GM23248 (cell line): ENCODE measurements around the gene ANKFN1. TPM values are rescaled to one million over a fixed set of nuclear protein-coding genes. Genes with fewer than 3 reads are reported as not detected.

ENCODE experiments used
- DNase-seq: peaks from one replicate; pipeline ENCODE4 v3.0.0-alpha.2; 2015
- H2AFZ ChIP-seq: fragments of 200-600 bp; sonication (generic); 2 replicates; pipeline ENCODE4 v1.6.1; 2016; ENCODE audit warnings: antibody characterized with exemption
- H3F3A ChIP-seq: fragments of 200-600 bp; sonication (generic); 2 replicates; pipeline ENCODE4 v1.6.1; 2016; ENCODE audit warnings: mild to moderate bottlenecking, antibody characterized with exemption, mixed run types; ENCODE audit not compliant: insufficient read depth
- H3K27ac ChIP-seq: fragments of 200-600 bp; sonication (generic); 2 replicates; pipeline ENCODE4 v1.5.1; 2016; ENCODE audit warnings: mild to moderate bottlenecking
- H3K27me3 ChIP-seq: fragments of 200-600 bp; sonication (generic); replicated peaks from 2 replicates; pipeline ENCODE4 v1.6.1; 2016; ENCODE audit warnings: mild to moderate bottlenecking; ENCODE audit not compliant: insufficient read depth
- H3K36me3 ChIP-seq: fragments of 200-600 bp; sonication (generic); 2 replicates; pipeline ENCODE4 v1.6.1; 2016; ENCODE audit warnings: low read depth, mild to moderate bottlenecking
- H3K4me1 ChIP-seq: fragments of 200-600 bp; sonication (generic); 2 replicates; pipeline ENCODE4 v1.6.1; 2016; ENCODE audit warnings: mild to moderate bottlenecking; ENCODE audit not compliant: insufficient read depth
- H3K4me2 ChIP-seq: fragments of 200-600 bp; sonication (generic); one replicate; pipeline ENCODE4 v1.6.1; 2016; ENCODE audit warnings: mild to moderate bottlenecking; ENCODE audit not compliant: unreplicated experiment
- H3K4me3 ChIP-seq: fragments of 200-600 bp; sonication (generic); 2 replicates; pipeline ENCODE4 v1.5.1; 2016; ENCODE audit warnings: mild to moderate bottlenecking
- H3K79me2 ChIP-seq: fragments of 200-600 bp; sonication (generic); 2 replicates; pipeline ENCODE4 v1.6.1; 2016; ENCODE audit warnings: mild to moderate bottlenecking; ENCODE audit not compliant: insufficient read depth
- H3K9ac ChIP-seq: fragments of 200-600 bp; sonication (generic); 2 replicates; pipeline ENCODE4 v1.6.1; 2016; ENCODE audit warnings: mild to moderate bottlenecking
- H3K9me2 ChIP-seq: fragments of 200-600 bp; sonication (generic); 2 replicates; pipeline ENCODE4 v1.6.1; 2016; ENCODE audit warnings: mixed run types, mild to moderate bottlenecking, moderate library complexity; ENCODE audit not compliant: insufficient read depth
- H3K9me3 ChIP-seq: fragments of 200-600 bp; sonication (generic); one replicate; pipeline ENCODE4 v1.6.1; 2017; ENCODE audit warnings: low read depth
- H4K20me1 ChIP-seq: fragments of 200-600 bp; sonication (generic); 2 replicates; pipeline ENCODE4 v1.6.0; 2016; ENCODE audit not compliant: insufficient read depth
- EZH2 ChIP-seq: fragments of 200-600 bp; sonication (generic); IDR thresholded peaks from 2 replicates; pipeline ENCODE4 v1.6.1; 2018; ENCODE audit warnings: antibody characterized with exemption, mild to moderate bottlenecking; ENCODE audit not compliant: insufficient read depth, poor library complexity, severe bottlenecking
- EZH2phosphoT487 ChIP-seq: fragments of 200-600 bp; sonication (generic); IDR thresholded peaks from 2 replicates; pipeline ENCODE4 v1.6.1; 2018; ENCODE audit warnings: antibody characterized with exemption, moderate library complexity, mild to moderate bottlenecking, low read depth; ENCODE audit not compliant: insufficient read depth
- WGBS, 2 experiments: methylation state at CpG; one replicate each; pipeline ENCODE4 v1.1.6; 2015 to 2017; ENCODE audit warnings: low lambda C conversion rate in 2 of 2, low coverage in 1 of 2; ENCODE audit errors: missing lambda C conversion rate in 2 of 2; 5-methylcytosine and 5-hydroxymethylcytosine counted together
- in situ Hi-C: fragments of 300-500 bp; cut with MboI; formaldehyde crosslinking; loops from 2 replicates; pipeline ENCODE4 v1.15.0; 2020
- polyA plus RNA-seq: library from polyadenylated mRNA; unstranded; fragments of >200 nt; fragmentation: Nextera tagmentation; extraction: Ambion mirVana; gene quantifications from 2 replicates; pipeline ENCODE4 v1.2.1, GENCODE V29; 2016
- total RNA-seq: library from RNA; depleted of rRNA; stranded (reverse); fragments of >200 nt; shearing (Covaris generic); gene quantifications from 2 replicates; pipeline ENCODE4 v1.2.3, GENCODE V29; 2014

The ANKFN1 gene
- total and polyA plus RNA-seq, 2 experiments from 2014 or later, result 0.54 to 0.64 TPM

DNA sequence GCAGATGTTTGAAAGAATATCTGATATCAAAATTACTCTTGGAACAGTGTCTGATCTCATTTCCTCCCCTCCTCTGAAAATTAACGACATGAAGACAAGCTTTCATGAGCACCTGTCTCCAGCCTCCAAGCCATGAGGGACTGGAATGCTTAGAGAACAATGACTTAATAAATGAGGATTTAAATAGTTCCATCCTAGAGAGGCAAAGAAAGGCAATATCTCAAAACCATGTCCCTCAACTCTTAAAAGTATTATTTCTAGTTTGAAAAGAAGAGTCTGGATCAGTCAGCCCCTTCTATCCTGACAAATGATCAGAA is 137.5 kb downstream of the ANKFN1 start:
- Histone ChIP-seq H3K36me3 (no peaks in the 10 kb centered on the region), H3K9ac (no peak overlapping the region), H3K27me3 (no peaks in the 10 kb centered on the region), H3K4me1 (peaks cover 27% of the 10 kb centered on the region), H3K4me3 (peak overlapping the region; percentile 28; the same call in 1 of the 2 replicates), H3K79me2 (no peaks in the 10 kb centered on the region), H3K9me2 (no peaks in the 10 kb centered on the region), H4K20me1 (no peaks in the 10 kb centered on the region), H3K4me2 (peak overlapping the region; percentile 55), H2AFZ (peak overlapping the region; percentile 68), H3F3A (peaks cover 20% of the 10 kb centered on the region), H3K27ac (peak overlapping the region; percentile 21; the same call in 1 of the 2 replicates), H3K9me3 (no peaks in the 10 kb centered on the region)
- in situ Hi-C loops, result no loop called here
- 13 to 20% methylated on average over 1 of the region's 1 CpG for WGBS, 2 experiments
- DNase-seq, result no peak
- no peak for TF ChIP-seq EZH2phosphoT487
- no peak for TF ChIP-seq EZH2

DNA sequence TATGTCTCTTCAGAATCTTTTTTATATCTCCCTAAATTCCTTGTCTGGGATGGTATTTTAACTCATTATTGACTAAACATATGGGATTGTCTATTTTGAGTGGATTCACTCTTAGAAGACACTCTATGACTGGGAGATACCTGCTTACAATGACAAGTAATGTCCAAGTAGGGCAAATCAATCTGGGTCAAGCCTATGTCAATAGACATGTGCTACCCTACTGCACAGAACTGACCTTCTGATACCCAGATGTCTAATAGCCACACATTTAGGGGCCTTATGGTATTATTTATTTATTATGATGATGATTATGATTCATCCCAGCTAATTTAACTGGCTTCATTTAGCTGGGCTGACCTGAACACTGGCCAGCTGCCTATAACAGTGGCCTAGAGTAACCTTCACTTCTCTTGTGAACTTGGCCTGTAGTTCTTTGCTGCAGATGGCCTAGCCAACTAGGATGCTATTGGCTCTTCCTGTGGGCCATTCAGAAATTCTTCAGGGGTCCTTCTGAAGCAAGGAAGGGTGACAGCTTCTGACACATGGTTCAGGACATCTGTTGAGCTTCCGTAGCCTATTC is 138.0 kb downstream of the ANKFN1 start:
- Histone ChIP-seq H4K20me1 (no peaks in the 10 kb centered on the region), H3K36me3 (no peaks in the 10 kb centered on the region), H3K27me3 (no peaks in the 10 kb centered on the region), H3K4me2 (peak overlapping the region; percentile 71), H3F3A (peaks cover 20% of the 10 kb centered on the region), H3K79me2 (no peaks in the 10 kb centered on the region), H3K9ac (no peak overlapping the region), H3K4me1 (peaks cover 27% of the 10 kb centered on the region), H3K9me3 (no peaks in the 10 kb centered on the region), H2AFZ (no peak overlapping the region), H3K4me3 (no peak overlapping the region), H3K9me2 (no peaks in the 10 kb centered on the region), H3K27ac (peak overlapping the region; percentile 67)
- no peak for TF ChIP-seq EZH2phosphoT487
- TF ChIP-seq EZH2, result no peak
- in situ Hi-C loops, result no loop called here
- 94 to 100% methylated on average over 1 of the region's 1 CpG for WGBS, 2 experiments
- peak; percentile 23 for DNase-seq

DNA sequence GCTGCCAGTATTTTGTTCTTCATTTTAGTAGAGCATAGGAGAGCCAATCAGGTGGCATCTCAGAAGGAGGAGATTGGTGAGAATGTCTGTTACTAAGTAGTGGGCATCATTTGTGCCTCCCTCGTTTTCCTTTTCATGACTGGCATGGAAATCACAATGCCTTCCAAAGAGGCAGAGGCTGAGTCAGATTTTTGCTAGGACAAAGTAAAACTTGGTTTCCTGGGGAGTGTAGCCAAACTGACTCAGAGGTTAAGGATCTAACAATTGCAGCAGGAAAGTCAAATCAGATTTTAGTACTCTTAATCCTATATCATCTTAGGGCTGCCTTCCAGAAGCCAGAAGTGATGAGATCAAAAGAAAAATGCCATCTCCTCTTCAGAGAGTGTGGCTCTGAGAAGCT is 138.7 kb downstream of the ANKFN1 start:
- Histone ChIP-seq H3K36me3 (no peaks in the 10 kb centered on the region), H3F3A (peaks cover 20% of the 10 kb centered on the region), H3K9me2 (no peaks in the 10 kb centered on the region), H3K27me3 (no peaks in the 10 kb centered on the region), H3K4me1 (peaks cover 34% of the 10 kb centered on the region), H2AFZ (no peak overlapping the region), H3K27ac (peak overlapping the region; percentile 67), H3K9ac (peak overlapping the region; percentile 16; the same call in 1 of the 2 replicates), H4K20me1 (no peaks in the 10 kb centered on the region), H3K4me3 (no peak overlapping the region), H3K4me2 (peak overlapping the region; percentile 71), H3K9me3 (no peaks in the 10 kb centered on the region), H3K79me2 (no peaks in the 10 kb centered on the region)
- in situ Hi-C loops, result no loop called here
- DNase-seq, result peak; percentile 93
- no peak for TF ChIP-seq EZH2
- no peak for TF ChIP-seq EZH2phosphoT487
- 0% methylated on average over 1 of the region's 1 CpG for WGBS, 2 experiments

DNA sequence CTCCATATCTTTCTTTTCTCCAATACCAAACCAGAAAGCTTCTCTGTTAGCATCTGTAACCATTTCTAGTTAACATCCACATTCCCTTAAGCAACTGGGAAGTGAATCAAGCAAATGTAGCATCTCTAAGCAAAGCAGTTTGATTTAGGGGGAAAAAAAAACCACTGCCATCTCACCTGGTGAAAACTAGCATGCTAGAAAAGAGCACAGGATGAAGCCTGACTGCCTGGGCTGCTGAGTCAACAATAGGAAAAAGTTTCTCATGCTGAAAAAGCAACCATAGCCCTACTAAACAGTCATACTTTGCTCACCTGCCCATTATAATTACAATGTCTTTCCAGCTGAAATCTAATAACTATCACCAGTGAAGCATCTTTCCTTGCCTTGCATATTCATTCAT is 139.3 kb downstream of the ANKFN1 start:
- H3F3A ChIP-seq, result peaks cover 20% of the 10 kb centered on the region
- H3K27ac ChIP-seq, result peak overlapping the region; percentile 67
- peak; percentile 53 for DNase-seq
- H2AFZ ChIP-seq, result no peak overlapping the region
- H3K27me3 ChIP-seq, result no peaks in the 10 kb centered on the region
- H3K4me2 ChIP-seq, result peak overlapping the region; percentile 71
- H3K9ac ChIP-seq, result peak overlapping the region; percentile 16; the same call in 1 of the 2 replicates
- H3K36me3 ChIP-seq, result no peaks in the 10 kb centered on the region
- H3K9me3 ChIP-seq, result no peaks in the 10 kb centered on the region
- no peaks in the 10 kb centered on the region for H3K9me2 ChIP-seq
- no peak for TF ChIP-seq EZH2phosphoT487
- TF ChIP-seq EZH2, result no peak
- peaks cover 40% of the 10 kb centered on the region for H3K4me1 ChIP-seq
- no peaks in the 10 kb centered on the region for H3K79me2 ChIP-seq
- in situ Hi-C loops, result no loop called here
- no peak overlapping the region for H3K4me3 ChIP-seq
- H4K20me1 ChIP-seq, result no peaks in the 10 kb centered on the region

DNA sequence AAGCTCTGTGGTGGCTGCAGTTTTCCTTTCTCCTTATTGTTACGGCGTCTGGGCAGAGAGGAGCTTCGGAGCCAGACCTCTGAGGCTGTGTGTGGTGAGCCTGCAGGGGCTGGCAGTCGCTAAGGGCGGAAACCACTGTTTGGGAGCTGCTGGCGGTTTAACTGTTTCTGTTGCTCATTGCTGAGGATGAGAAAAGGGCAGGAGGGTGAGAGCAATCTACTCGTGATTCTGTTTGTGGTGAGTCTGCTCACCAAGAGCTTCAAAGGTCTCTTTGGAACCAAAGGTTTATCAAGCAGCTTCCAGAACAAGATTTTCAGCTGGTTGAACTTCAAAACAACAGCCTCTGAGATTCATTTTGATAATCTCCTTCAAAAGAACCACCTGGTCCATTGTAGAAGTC is 143.9 kb downstream of the ANKFN1 start:
- Histone ChIP-seq H4K20me1 (no peaks in the 10 kb centered on the region), H3K79me2 (no peaks in the 10 kb centered on the region), H3K9ac (peak overlapping the region; percentile 56), H3F3A (peaks cover 14% of the 10 kb centered on the region), H3K4me3 (peak overlapping the region; percentile 42; the same call in 1 of the 2 replicates), H3K27me3 (no peaks in the 10 kb centered on the region), H3K4me1 (peaks cover 34% of the 10 kb centered on the region), H3K9me2 (no peaks in the 10 kb centered on the region), H3K4me2 (peak overlapping the region; percentile 57), H3K27ac (peak overlapping the region; percentile 60), H3K9me3 (no peaks in the 10 kb centered on the region), H3K36me3 (no peaks in the 10 kb centered on the region), H2AFZ (peak overlapping the region; percentile 71)
- TF ChIP-seq EZH2phosphoT487 (no peak), EZH2 (no peak)
- WGBS, 2 experiments, result 1 to 3% methylated on average over 7 of the region's 7 CpGs
- in situ Hi-C loops, result no loop called here
- peak; percentile 77 for DNase-seq
